KMS-11 (cell line): ENCODE results near the gene TRMO.
"Not testable (repeated sequence)": the region's sequence is repeated elsewhere in the genome, so short reads cannot be mapped to it uniquely, and the experiment has no call there.

Experiments
- H2AFZ ChIP-seq: fragments of 200-600 bp; sonication (generic); 2 replicates; pipeline ENCODE4 v1.6.1; 2016; ENCODE audit warnings: antibody characterized with exemption, mixed run types, low read depth
- H3K27ac ChIP-seq: fragments of 200-600 bp; sonication (generic); 2 replicates; pipeline ENCODE4 v1.6.1; 2016; ENCODE audit warnings: mild to moderate bottlenecking, mixed run types
- H3K27me3 ChIP-seq: fragments of 200-600 bp; sonication (generic); 2 replicates; pipeline ENCODE4 v1.6.1; 2017; ENCODE audit warnings: mild to moderate bottlenecking, low read depth, mixed run types, moderate library complexity; ENCODE audit not compliant: insufficient read depth
- H3K36me3 ChIP-seq: fragments of 200-600 bp; sonication (generic); 2 replicates; pipeline ENCODE4 v1.6.1; 2017; ENCODE audit warnings: mild to moderate bottlenecking, mixed run types; ENCODE audit not compliant: insufficient read depth
- H3K4me1 ChIP-seq: fragments of 200-600 bp; sonication (generic); 2 replicates; pipeline ENCODE4 v1.6.1; 2016; ENCODE audit warnings: mild to moderate bottlenecking, low read depth, mixed run types; ENCODE audit not compliant: poor library complexity, severe bottlenecking
- H3K4me2 ChIP-seq: fragments of 200-600 bp; sonication (generic); 2 replicates; pipeline ENCODE4 v1.7.0; 2016; ENCODE audit warnings: mild to moderate bottlenecking, mixed run types
- H3K4me3 ChIP-seq: fragments of 200-600 bp; sonication (generic); IDR thresholded peaks from 2 replicates; pipeline ENCODE4 v1.6.1; 2017; ENCODE audit warnings: low read depth, low read length, mixed read lengths; ENCODE audit not compliant: insufficient read depth
- H3K79me2 ChIP-seq: fragments of 200-600 bp; sonication (generic); 2 replicates; pipeline ENCODE4 v1.6.1; 2016; ENCODE audit warnings: low read depth, mixed run types; ENCODE audit not compliant: insufficient read depth
- H3K9ac ChIP-seq: fragments of 200-600 bp; sonication (generic); 2 replicates; pipeline ENCODE4 v1.6.1; 2016; ENCODE audit warnings: mild to moderate bottlenecking, mixed run types
- H4K20me1 ChIP-seq: fragments of 200-600 bp; sonication (generic); 2 replicates; pipeline ENCODE4 v1.6.1; 2016; ENCODE audit warnings: mild to moderate bottlenecking, mixed run types; ENCODE audit not compliant: insufficient read depth
- TF ChIP-seq, protein P1 (sequence below): fragments of 200-600 bp; sonication (generic); conservative IDR thresholded peaks from 2 replicates; pipeline ENCODE4 v1.6.1; 2017; ENCODE audit warnings: low read depth, mild to moderate bottlenecking, antibody characterized with exemption, low read length, moderate library complexity, mixed read lengths

TRMO gene

DNA sequence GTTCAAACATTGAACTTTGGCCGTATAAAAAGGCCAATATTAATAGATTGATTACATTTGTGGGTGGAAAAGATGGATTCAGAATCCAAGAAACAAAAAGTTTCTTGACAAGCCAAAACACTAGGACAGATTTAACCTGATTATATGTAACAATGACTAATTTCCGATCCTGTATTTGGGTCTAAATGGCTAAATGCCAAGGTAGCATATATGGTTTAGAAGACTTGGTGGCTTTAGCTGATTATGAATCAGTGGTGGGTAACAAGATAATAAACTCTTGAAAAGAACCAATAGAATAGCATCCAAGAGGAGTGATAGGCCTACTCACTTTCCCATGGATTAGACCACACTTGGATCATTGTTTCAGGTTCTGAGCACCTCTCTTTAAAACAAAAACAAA, 39.1 kb upstream of the TRMO start:
- Histone ChIP-seq H2AFZ (no peak overlapping the region), H3K27ac (no peak overlapping the region), H3K27me3 (no peaks in the 10 kb centered on the region), H3K4me1 (no peaks in the 10 kb centered on the region), H3K4me3 (no peak overlapping the region), H3K36me3 (no peaks in the 10 kb centered on the region), H3K9ac (no peak overlapping the region), H4K20me1 (no peaks in the 10 kb centered on the region), H3K4me2 (no peak overlapping the region), H3K79me2 (no peaks in the 10 kb centered on the region)
- TF ChIP-seq, protein P1, sequence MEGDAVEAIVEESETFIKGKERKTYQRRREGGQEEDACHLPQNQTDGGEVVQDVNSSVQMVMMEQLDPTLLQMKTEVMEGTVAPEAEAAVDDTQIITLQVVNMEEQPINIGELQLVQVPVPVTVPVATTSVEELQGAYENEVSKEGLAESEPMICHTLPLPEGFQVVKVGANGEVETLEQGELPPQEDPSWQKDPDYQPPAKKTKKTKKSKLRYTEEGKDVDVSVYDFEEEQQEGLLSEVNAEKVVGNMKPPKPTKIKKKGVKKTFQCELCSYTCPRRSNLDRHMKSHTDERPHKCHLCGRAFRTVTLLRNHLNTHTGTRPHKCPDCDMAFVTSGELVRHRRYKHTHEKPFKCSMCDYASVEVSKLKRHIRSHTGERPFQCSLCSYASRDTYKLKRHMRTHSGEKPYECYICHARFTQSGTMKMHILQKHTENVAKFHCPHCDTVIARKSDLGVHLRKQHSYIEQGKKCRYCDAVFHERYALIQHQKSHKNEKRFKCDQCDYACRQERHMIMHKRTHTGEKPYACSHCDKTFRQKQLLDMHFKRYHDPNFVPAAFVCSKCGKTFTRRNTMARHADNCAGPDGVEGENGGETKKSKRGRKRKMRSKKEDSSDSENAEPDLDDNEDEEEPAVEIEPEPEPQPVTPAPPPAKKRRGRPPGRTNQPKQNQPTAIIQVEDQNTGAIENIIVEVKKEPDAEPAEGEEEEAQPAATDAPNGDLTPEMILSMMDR = no peak

DNA sequence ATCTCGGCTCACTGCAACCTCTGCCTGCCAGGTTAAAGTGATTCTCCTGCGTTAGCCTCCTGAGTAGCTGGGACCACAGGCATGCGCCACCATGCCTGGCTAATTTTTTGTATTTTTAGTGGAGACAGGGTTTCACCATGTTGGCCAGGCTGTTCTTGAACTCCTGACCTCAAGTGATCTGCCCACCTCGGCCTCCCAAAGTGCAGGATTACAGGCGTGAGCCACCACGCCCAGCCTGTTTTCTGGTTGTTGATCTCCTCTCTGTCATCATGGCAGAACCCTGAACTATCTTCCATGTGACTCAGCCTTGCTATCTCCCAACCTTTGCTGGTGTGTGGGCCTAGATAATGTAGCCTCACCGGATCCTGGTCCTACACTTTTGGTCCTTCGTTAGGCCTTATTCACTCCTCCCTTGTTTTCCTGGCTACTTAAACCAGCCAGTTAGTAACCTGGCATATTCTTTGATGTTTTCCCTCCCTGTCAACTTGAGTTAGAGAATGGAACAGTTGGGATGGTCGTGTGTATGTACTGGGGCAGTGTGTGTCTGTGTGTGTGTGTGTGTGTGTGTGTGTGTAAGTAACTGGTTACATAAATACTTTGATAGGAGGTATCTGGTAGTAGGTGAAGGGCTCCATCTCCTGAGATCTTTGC, 38.5 kb upstream of the TRMO start:
- not testable (repeated sequence) for H2AFZ ChIP-seq, H3K4me2 ChIP-seq, H3K79me2 ChIP-seq, H3K4me1 ChIP-seq, H3K27me3 ChIP-seq, H4K20me1 ChIP-seq, H3K4me3 ChIP-seq, H3K36me3 ChIP-seq, H3K9ac ChIP-seq, H3K27ac ChIP-seq

GRCh38 chr9:97959585-97959984, 37.3 kb upstream of the TRMO start:
- H2AFZ ChIP-seq = no peak overlapping the region
- H3K27me3 ChIP-seq = no peaks in the 10 kb centered on the region
- H3K4me1 ChIP-seq = peaks cover 5% of the 10 kb centered on the region
- H3K9ac ChIP-seq = no peak overlapping the region
- H4K20me1 ChIP-seq = no peaks in the 10 kb centered on the region
- H3K4me3 ChIP-seq = no peak overlapping the region
- TF ChIP-seq, protein P1 = no peak
- H3K4me2 ChIP-seq = no peak overlapping the region
- H3K36me3 ChIP-seq = no peaks in the 10 kb centered on the region
- H3K27ac ChIP-seq = no peak overlapping the region
- H3K79me2 ChIP-seq = no peaks in the 10 kb centered on the region

GRCh38 chr9:97958812-97959511, 36.7 kb upstream of the TRMO start:
- TF ChIP-seq, protein P1 = no peak
- Histone ChIP-seq H3K4me3 (no peak overlapping the region), H3K4me1 (peaks cover 7% of the 10 kb centered on the region), H3K4me2 (no peak overlapping the region), H2AFZ (no peak overlapping the region), H3K9ac (no peak overlapping the region), H4K20me1 (no peaks in the 10 kb centered on the region), H3K27ac (no peak overlapping the region), H3K27me3 (no peaks in the 10 kb centered on the region), H3K36me3 (no peaks in the 10 kb centered on the region), H3K79me2 (no peaks in the 10 kb centered on the region)

GRCh38 chr9:97956331-97956730, 34.0 kb upstream of the TRMO start:
- Histone ChIP-seq H3K27me3 (no peaks in the 10 kb centered on the region), H3K4me1 (peaks cover 8% of the 10 kb centered on the region), H3K9ac (no peak overlapping the region), H3K36me3 (no peaks in the 10 kb centered on the region), H3K4me3 (no peak overlapping the region), H2AFZ (no peak overlapping the region), H3K4me2 (no peak overlapping the region), H3K27ac (no peak overlapping the region), H3K79me2 (no peaks in the 10 kb centered on the region), H4K20me1 (no peaks in the 10 kb centered on the region)
- TF ChIP-seq, protein P1 = no peak
